Effector memory CD8-positive, alpha-beta T cell (primary cell): ENCODE data around the gene UNK.

Source experiments
- ATAC-seq: fragments of 150-1000 bp; cut with Tn5 transposase; replicated peaks from 2 replicates; pipeline ENCODE4 v1.10.0; 2021; ENCODE audit warnings: mild to moderate bottlenecking, moderate library complexity
- DNase-seq, 3 experiments: peaks; one replicate each; pipeline ENCODE4 v3.0.0; 2021
- H3K27ac Mint-ChIP-seq, 2 donors: one replicate each; pipeline ENCODE4 v1.8.0; 2022; ENCODE audit warnings: mild to moderate bottlenecking in 2 of 2, mixed read lengths in 2 of 2, moderate library complexity in 2 of 2
- H3K27me3 Mint-ChIP-seq, 2 donors: one replicate each; pipeline ENCODE4 v1.8.0; 2022; ENCODE audit warnings: mixed read lengths in 2 of 2
- H3K36me3 Mint-ChIP-seq: one replicate; pipeline ENCODE4 v1.8.0; 2022; ENCODE audit warnings: mild to moderate bottlenecking, moderate library complexity, mixed read lengths; ENCODE audit not compliant: insufficient read depth
- H3K4me1 Mint-ChIP-seq, 2 donors: one replicate each; pipeline ENCODE4 v1.8.0; 2022; ENCODE audit warnings: low read depth in 2 of 2, mixed read lengths in 2 of 2
- H3K4me3 Mint-ChIP-seq, 2 donors: one replicate each; pipeline ENCODE4 v1.8.0; 2022; ENCODE audit warnings: mild to moderate bottlenecking in 2 of 2, mixed read lengths in 2 of 2, moderate library complexity in 2 of 2
- H3K9me3 Mint-ChIP-seq, 2 donors: one replicate each; pipeline ENCODE4 v1.8.0; 2022; ENCODE audit warnings: mixed read lengths in 2 of 2
- total RNA-seq, 9 experiments: gene quantifications; one replicate each; lab custom pipeline; 2026; lab: John Stamatoyannopoulos, UW

UNK gene, protein sequence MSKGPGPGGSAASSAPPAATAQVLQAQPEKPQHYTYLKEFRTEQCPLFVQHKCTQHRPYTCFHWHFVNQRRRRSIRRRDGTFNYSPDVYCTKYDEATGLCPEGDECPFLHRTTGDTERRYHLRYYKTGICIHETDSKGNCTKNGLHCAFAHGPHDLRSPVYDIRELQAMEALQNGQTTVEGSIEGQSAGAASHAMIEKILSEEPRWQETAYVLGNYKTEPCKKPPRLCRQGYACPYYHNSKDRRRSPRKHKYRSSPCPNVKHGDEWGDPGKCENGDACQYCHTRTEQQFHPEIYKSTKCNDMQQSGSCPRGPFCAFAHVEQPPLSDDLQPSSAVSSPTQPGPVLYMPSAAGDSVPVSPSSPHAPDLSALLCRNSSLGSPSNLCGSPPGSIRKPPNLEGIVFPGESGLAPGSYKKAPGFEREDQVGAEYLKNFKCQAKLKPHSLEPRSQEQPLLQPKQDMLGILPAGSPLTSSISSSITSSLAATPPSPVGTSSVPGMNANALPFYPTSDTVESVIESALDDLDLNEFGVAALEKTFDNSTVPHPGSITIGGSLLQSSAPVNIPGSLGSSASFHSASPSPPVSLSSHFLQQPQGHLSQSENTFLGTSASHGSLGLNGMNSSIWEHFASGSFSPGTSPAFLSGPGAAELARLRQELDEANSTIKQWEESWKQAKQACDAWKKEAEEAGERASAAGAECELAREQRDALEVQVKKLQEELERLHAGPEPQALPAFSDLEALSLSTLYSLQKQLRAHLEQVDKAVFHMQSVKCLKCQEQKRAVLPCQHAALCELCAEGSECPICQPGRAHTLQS
- total RNA-seq, result 28.4 to 57.8 (median 34.4) reads per million in 9 experiments

DNA sequence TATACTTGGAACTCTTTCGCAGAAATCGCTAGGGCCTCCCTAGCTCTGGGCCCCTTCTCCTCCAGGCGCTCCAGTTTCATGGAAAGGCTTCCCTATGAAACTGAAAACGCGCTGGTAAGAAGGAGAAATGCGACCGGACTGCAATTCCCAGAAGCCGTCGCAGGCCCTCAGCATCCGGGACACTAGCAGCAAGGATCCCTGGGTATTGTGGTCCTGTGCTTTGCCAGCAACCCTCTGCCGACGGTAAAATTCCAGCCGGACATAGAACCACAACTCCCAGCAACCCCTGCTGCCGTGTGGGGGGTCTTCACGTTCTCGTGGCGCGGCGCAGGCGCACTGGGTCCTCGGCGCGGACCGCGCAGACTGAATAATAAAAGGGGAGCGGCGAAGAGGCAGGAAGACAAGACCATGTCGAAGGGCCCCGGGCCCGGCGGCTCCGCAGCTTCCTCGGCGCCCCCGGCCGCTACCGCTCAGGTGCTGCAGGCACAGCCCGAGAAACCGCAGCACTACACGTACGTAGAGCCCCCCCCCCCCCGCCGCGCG is at the start of gene UNK:
Gene UNK (plus strand): TSS at position 334 of the 543 bp plus-strand sequence. CDS start 75 bp downstream, at position 409.
- no peaks in the 10 kb centered on the region for H3K9me3 Mint-ChIP-seq
- peaks cover 35% of the 10 kb centered on the region for H3K36me3 Mint-ChIP-seq
- H3K4me1 Mint-ChIP-seq, result peaks cover 31 to 33% of the 10 kb centered on the region in 2 donors
- no peaks in the 10 kb centered on the region for H3K27me3 Mint-ChIP-seq
- H3K27ac Mint-ChIP-seq, result peak within 1 kb of the TSS; percentile 100
- ATAC-seq (peak; percentile 72), DNase-seq (peak; percentile 92 to 95 (median 92))
- peak within 1 kb of the TSS; percentile 89 to 92 for H3K4me3 Mint-ChIP-seq

DNA sequence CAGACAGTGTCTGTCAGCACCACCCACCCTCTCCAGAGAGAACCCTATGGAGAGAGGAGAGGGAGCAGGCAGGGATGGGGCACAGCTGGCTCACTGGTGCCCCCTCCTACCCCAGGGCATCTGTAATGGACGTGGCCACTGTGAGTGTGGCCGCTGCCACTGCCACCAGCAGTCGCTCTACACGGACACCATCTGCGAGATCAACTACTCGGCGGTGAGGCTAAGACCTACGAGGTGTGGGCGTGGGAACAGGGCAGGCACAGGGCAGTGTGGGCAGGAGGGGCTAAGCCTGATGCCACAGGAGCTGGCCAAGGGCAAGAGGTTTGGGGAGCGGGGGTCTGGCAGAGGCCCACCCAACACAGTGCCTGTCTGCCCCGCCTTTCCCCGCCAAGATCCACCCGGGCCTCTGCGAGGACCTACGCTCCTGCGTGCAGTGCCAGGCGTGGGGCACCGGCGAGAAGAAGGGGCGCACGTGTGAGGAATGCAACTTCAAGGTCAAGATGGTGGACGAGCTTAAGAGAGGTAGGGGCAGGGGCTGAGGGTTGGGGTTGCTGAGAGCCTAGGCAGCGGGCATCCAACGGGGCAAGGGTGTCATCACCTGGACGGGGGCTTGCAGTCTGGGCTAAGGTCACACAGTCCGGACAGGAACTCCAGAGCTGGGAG is 48.3 kb upstream of the UNK start:
- H3K4me3 Mint-ChIP-seq, result no peak overlapping the region
- H3K27ac Mint-ChIP-seq, result no peak overlapping the region
- no peaks in the 10 kb centered on the region for H3K9me3 Mint-ChIP-seq
- peaks cover 0 to 12% of the 10 kb centered on the region in 2 donors for H3K27me3 Mint-ChIP-seq
- peaks cover 0 to 10% of the 10 kb centered on the region in 2 donors for H3K4me1 Mint-ChIP-seq
- ATAC-seq (no peak), DNase-seq (no peak)
- peaks cover 4% of the 10 kb centered on the region for H3K36me3 Mint-ChIP-seq

DNA sequence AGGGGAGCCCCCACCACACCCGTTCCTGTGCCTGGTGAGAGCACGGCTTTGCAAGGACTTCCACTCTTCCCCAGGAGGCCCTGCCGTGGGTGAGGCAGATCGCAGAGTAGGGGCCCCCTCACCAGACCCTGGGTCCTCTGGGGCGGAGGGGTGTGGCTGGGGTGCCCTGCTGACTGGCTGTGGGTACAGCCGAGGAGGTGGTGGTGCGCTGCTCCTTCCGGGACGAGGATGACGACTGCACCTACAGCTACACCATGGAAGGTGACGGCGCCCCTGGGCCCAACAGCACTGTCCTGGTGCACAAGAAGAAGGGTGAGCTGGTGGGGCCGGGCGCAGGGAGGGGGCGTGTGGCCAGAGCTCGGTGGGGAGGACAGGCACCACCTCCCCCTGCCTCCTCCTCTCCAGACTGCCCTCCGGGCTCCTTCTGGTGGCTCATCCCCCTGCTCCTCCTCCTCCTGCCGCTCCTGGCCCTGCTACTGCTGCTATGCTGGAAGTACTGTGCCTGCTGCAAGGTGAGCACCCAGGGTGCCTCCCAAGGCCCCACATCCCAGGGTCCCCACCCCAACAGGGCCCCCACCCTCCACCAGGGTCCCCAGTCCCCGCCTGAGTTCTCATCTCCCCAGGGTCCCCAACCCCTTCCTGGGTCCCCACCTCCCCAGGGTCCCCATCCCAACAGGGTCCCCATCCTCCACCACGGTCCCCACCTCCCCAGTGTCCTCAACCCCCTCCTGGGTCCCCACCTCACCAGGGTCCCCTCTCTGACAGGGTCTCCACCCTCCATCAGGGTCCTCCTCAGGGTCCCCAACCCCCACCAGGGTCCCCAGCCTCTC is 47.3 kb upstream of the UNK start:
- Mint-ChIP-seq H3K27ac (no peak overlapping the region), H3K9me3 (no peaks in the 10 kb centered on the region), H3K4me3 (no peak overlapping the region), H3K27me3 (peaks cover 0 to 12% of the 10 kb centered on the region in 2 donors), H3K36me3 (no peaks in the 10 kb centered on the region), H3K4me1 (peaks cover 0 to 10% of the 10 kb centered on the region in 2 donors)
- no peak for ATAC-seq
- DNase-seq, result no peak

DNA sequence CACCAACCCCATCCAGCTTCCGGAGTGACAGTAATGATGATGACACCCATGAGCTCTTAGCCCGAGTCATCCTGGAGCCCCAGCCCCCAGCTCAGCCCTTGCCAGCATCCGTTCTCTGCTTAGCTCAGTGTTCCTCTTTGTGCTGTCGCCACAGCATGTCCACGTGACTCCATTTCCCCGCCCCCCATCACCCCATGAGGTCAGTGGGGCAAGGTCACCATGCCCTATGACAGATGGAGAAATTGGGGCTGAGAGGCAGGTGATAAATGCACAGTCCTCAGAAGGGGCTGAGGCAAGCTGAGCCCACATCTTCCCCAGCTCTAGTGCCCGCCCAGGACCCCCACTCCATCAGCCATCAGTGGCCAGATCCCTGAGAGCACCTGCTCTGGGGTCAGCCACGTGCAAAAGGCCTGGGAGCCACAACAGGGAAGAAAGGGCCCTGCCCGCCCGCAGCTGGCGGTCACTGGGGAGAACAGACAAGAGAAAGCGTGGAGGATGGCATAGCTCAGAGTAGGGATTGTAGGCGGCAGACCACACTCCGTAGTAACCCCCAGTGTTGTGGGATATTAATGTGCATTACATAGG is 46.3 kb upstream of the UNK start:
- Mint-ChIP-seq H3K27me3 (peaks cover 0 to 12% of the 10 kb centered on the region in 2 donors), H3K36me3 (no peaks in the 10 kb centered on the region), H3K4me3 (no peak overlapping the region), H3K4me1 (peaks cover 0 to 10% of the 10 kb centered on the region in 2 donors), H3K27ac (peak overlapping the region in 1 of 2 donors; percentile 46), H3K9me3 (no peaks in the 10 kb centered on the region)
- peak; percentile 33 for ATAC-seq
- DNase-seq, result no peak

DNA sequence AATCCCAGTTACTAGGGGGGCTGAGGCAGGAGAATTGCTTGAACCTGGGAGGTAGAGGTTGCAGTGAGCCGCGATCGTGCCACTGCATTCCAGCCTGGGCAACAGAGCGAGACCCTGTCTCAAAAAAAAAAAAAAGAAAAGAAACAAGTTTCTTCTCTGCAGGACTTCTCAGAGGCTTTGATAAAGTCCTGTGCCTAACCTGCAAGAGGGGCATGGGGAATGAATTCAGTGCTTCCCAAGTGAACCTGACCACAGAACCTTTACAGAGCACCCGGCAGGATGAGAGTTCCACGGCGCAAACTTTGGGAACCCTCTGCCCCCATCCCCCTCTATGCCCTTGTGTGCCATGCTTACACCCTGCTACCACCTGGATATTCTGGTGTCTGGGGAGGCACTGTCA is 45.4 kb upstream of the UNK start:
- Mint-ChIP-seq H3K27ac (no peak overlapping the region), H3K36me3 (no peaks in the 10 kb centered on the region), H3K9me3 (no peaks in the 10 kb centered on the region), H3K4me1 (peaks cover 0 to 10% of the 10 kb centered on the region in 2 donors), H3K4me3 (no peak overlapping the region), H3K27me3 (peaks cover 0 to 12% of the 10 kb centered on the region in 2 donors)
- ATAC-seq (no peak), DNase-seq (no peak)

DNA sequence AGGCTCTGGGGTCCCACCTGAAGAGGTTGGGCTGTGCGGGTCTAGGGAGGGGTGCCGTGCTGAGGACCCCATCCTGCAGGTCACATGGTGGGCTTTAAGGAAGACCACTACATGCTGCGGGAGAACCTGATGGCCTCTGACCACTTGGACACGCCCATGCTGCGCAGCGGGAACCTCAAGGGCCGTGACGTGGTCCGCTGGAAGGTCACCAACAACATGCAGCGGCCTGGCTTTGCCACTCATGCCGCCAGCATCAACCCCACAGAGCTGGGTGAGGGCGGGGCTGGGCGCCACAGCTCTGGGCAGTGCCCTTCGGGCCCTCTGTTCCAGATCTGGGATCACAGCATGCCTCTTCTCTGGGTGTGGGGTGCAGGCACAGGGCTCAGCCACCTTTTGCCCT is 44.8 kb upstream of the UNK start:
- DNase-seq, result no peak
- H3K9me3 Mint-ChIP-seq, result no peaks in the 10 kb centered on the region
- peaks cover 0 to 12% of the 10 kb centered on the region in 2 donors for H3K27me3 Mint-ChIP-seq
- H3K4me1 Mint-ChIP-seq, result peaks cover 0 to 4% of the 10 kb centered on the region in 2 donors
- no peak overlapping the region for H3K4me3 Mint-ChIP-seq
- no peaks in the 10 kb centered on the region for H3K36me3 Mint-ChIP-seq
- ATAC-seq, result no peak
- H3K27ac Mint-ChIP-seq, result no peak overlapping the region

DNA sequence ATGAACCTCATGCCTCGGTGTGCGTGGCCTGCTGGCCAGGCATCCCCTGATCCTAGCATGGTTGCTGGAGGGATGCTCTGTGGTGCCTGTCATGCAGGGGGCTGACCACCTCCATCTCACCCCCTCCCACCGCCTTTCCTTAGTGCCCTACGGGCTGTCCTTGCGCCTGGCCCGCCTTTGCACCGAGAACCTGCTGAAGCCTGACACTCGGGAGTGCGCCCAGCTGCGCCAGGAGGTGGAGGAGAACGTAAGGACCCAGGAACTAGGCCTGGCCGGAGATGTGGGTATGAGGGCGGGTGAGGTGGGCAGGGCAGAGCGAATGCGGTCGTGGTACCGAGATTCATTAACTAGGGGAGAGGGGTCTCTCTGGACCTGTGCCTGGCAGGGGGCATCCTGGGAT is 44.4 kb upstream of the UNK start:
- no peaks in the 10 kb centered on the region for H3K9me3 Mint-ChIP-seq
- H3K36me3 Mint-ChIP-seq, result no peaks in the 10 kb centered on the region
- no peak overlapping the region for H3K4me3 Mint-ChIP-seq
- DNase-seq (no peak), ATAC-seq (no peak)
- H3K27ac Mint-ChIP-seq, result no peak overlapping the region
- peaks cover 0 to 4% of the 10 kb centered on the region in 2 donors for H3K4me1 Mint-ChIP-seq
- H3K27me3 Mint-ChIP-seq, result peaks cover 0 to 12% of the 10 kb centered on the region in 2 donors

DNA sequence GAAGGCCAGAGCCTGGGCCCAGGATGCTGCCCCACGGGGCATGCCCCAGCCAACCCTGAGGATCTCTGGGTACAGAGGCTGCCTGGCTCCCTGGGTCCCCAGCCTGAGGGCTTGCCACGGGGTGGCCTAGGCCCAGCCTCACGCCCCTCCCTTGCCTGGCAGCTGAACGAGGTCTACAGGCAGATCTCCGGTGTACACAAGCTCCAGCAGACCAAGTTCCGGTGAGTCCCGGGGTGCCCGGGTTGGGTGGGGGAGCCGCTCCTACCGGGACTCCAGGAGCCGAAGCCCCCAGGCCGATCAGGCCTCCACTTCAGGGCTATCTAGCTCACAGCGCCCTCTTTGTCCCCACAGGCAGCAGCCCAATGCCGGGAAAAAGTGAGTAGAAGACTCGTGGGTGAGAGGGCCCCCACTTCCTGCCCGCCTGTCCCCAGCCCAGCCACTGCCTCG is 44.0 kb upstream of the UNK start:
- no peak for ATAC-seq
- Mint-ChIP-seq H3K36me3 (no peaks in the 10 kb centered on the region), H3K4me1 (peaks cover 0 to 4% of the 10 kb centered on the region in 2 donors), H3K27ac (no peak overlapping the region), H3K4me3 (no peak overlapping the region), H3K27me3 (peaks cover 0 to 12% of the 10 kb centered on the region in 2 donors), H3K9me3 (no peaks in the 10 kb centered on the region)
- DNase-seq, result no peak

DNA sequence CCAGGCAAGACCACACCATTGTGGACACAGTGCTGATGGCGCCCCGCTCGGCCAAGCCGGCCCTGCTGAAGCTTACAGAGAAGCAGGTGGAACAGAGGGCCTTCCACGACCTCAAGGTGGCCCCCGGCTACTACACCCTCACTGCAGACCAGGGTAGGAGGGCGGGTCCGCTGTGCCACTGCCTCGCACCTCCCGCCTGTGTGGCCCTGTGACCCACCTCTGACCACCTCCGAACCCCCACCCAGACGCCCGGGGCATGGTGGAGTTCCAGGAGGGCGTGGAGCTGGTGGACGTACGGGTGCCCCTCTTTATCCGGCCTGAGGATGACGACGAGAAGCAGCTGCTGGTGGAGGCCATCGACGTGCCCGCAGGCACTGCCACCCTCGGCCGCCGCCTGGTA is 42.3 kb upstream of the UNK start:
- DNase-seq, result no peak
- Mint-ChIP-seq H3K36me3 (no peaks in the 10 kb centered on the region), H3K27ac (no peak overlapping the region)

DNA sequence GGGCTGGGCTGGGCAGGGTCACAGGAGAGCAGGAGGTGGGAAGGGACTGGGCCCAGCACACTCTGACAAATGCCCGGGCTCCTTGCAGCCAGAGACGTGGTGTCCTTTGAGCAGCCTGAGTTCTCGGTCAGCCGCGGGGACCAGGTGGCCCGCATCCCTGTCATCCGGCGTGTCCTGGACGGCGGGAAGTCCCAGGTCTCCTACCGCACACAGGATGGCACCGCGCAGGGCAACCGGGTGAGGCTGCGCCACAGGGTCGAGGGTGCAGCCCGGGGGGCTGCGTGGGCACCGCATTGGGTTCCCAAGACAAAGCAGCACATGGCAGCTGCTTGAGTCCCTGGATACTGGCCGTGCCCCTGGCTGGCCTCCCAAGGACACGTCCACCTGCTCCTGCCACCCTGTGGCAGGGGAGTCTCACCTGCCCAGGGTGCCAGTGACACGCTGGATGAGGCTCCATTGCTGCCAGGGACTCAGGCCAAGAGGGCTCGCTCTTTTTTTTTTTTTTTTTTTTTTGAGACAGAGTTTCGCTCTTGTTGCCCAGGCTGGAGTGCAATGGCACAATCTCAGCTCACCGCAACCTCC is 40.9 kb upstream of the UNK start:
- no peak for ATAC-seq
- Mint-ChIP-seq H3K4me1 (peaks cover 4 to 5% of the 10 kb centered on the region in 2 donors), H3K36me3 (peaks cover 4% of the 10 kb centered on the region), H3K27me3 (peaks cover 0 to 2% of the 10 kb centered on the region in 2 donors), H3K9me3 (no peaks in the 10 kb centered on the region), H3K4me3 (no peak overlapping the region), H3K27ac (no peak overlapping the region)
- DNase-seq, result no peak

More for the DNA sequence above, 42.3 kb upstream of the UNK start:
- no peak for ATAC-seq
- Mint-ChIP-seq H3K4me1 (peaks cover 0 to 4% of the 10 kb centered on the region in 2 donors), H3K4me3 (no peak overlapping the region), H3K9me3 (no peaks in the 10 kb centered on the region), H3K27me3 (peaks cover 0 to 12% of the 10 kb centered on the region in 2 donors)

DNA sequence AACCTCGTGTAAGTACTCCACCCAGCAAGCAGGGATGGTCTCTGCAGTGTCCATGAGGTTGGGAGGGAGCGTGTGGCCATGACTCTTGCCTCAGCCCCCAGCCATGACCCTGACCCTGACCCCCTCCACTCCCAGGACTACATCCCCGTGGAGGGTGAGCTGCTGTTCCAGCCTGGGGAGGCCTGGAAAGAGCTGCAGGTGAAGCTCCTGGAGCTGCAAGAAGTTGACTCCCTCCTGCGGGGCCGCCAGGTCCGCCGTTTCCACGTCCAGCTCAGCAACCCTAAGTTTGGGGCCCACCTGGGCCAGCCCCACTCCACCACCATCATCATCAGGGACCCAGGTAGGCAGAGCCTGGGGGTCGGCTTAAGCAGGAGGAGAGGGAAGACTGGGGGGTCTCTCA is 35.9 kb upstream of the UNK start:
- H3K9me3 Mint-ChIP-seq, result no peaks in the 10 kb centered on the region
- no peak for DNase-seq
- no peak overlapping the region for H3K4me3 Mint-ChIP-seq
- ATAC-seq, result no peak
- peaks cover 7% of the 10 kb centered on the region for H3K36me3 Mint-ChIP-seq
- no peaks in the 10 kb centered on the region for H3K27me3 Mint-ChIP-seq
- H3K4me1 Mint-ChIP-seq, result peaks cover 15 to 16% of the 10 kb centered on the region in 2 donors
- no peak overlapping the region for H3K27ac Mint-ChIP-seq
